Stimulated activated CD4-positive, alpha-beta T cell treated with anti-CD3 and anti-CD28 coated beads, Interleukin-4, amount 100 ng/mL, for 4 hours (primary cell): ENCODE measurements around the gene EPB41L5.
"Not testable (repeated sequence)": the region's sequence is repeated elsewhere in the genome, so short reads cannot be mapped to it uniquely, and the experiment has no call there.

Source experiments
- DNase-seq, 2 experiments: peaks; one replicate each; pipeline ENCODE4 v3.0.0-alpha.2; 2020

Gene EPB41L5

DNA sequence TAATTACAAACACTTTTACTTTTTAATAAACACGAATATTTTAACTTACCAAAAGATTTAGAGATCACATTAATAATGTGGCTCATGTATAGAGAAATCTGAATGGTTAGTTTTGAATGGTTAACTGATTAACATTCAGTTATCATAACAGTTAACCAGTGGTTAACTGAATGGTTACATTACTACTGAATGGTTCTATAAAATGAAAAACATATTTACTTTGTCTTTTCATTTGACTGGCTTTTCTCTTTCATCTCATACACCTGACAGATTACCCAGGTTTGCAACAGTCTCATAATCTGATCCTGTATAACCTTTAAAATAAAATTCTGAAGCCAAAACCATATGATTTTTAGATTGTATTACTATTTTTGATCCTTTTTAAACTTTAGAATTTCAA lies 91.9 kb downstream of the EPB41L5 start:
- no peak for DNase-seq

DNA sequence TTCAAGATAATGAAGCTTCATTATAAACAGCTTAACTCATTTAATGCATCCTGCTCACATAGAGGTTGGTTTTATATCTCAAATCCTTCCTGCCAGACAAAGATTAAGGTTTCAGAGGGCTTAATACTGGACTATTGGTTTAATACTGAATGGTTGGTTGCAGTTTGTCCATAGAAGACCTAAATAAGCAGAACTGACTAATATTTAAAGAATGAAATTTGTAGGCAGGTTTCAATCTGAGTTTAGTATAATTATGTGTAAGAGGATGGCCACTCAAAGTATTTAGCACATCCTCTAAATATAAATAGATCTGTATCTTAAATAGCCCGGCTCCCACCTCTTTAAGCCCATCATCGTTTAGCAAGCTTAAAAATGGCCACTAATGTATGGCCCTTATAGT lies 92.5 kb downstream of the EPB41L5 start:
- no peak for DNase-seq

DNA sequence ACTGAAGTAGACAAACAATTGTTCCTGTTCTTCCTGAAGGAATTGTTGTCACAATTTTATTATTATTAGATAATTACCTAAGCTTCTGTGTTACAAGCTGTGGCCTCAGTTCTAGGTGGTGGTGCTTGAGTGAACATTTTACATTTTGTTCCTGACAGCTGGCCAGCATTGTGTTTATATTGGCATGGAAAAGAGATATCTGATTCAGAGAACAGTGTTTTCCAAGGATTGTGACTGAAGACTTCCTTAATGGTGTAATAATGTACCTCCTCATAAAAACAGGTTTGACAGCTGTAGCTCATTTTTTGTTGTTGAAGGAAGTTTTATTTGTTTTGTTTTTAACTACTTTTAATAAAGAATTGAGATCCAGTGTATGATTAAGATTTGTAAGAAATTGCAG lies 95.2 kb downstream of the EPB41L5 start:
- DNase-seq: no peak

DNA sequence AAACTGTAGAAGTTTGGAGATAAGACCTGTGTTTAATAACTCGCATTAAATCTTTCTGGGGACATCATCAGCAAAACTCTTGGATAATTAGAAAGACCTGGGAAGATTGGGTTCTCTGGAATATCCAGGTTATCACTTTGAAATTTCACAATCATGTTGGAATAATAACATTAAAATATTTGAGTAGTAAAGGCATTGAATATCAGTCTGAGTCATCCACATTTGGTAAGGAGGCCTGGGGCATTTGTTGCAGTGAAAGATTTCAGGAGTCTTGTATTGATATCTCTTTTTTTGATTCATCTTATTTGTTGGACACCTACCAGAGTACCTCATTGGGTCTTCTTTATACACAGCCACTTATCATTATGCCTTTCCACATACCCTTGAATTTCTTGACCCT lies 95.9 kb downstream of the EPB41L5 start:
- no peak for DNase-seq

DNA sequence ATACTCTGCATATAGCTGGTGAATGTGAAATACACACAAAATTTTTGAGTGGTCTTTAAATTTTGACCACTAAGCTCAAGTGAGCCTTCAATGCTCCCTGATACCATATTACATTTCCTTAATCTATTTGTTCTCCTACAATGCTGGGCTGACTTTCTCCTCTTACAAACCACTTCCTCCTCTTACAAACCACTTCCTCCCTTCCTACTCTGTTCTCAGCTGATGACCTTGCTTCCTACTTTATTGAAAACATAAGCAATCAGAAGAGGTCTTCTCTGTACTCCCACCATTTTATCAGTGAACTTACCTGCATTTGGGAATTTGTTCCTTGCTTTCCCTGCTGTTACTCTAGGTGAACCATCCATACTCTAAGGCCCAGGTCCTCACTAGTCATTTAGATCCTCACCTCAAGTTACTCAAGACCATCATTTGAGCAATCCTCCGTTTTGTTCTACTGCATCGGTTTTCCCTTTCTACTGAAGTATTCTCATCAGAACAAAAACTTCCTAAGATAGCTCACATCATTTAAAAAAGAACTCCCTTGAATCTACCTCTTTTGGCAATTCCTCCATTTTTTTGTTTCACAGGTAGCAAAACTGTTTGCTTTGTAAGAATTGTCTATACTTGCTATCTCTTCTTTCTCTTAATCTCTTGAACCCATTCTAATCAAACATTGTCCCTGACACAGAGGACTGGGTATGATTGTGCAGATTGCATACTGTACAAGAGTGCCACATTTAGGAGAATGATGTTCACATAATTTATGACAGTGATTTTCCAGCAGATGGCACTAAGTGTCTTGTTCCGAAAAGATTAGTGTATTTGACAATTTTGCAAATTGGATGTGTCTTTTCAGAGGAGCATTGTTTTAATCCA lies 96.5 kb downstream of the EPB41L5 start:
- no peak for DNase-seq

DNA sequence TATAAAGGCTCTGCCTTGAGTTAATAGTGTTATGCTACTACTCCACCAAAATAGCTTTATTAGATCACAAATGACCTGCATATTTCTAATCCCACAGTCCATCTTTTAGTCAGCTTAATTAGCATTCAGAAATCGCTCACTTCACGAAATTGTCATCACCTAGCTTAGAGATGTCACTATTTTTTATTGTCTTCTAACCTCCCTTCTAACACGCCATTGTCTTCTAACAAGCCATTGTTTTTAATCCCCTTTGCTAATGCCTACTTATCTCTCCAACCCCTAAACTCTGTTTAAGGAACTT lies 97.1 kb downstream of the EPB41L5 start:
- DNase-seq: no peak

DNA sequence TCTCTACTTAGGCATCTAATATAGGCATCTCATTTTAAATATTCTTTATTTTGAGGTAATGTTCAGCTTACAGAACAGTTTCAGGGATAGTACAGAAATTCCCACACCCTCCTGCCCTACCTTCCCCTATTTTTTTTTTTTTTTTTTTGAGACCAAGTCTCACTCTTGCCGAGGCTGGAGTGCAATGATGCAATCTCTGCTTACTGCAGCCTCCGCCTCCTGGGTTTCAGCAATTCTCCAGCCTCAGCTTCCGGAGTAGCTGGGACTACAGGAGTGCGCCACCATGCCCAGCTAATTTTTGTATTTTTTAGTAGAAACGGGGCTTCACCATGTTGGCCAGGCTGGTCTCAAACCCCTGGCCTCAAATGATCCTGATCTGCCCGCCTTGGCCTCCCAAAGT lies 97.6 kb downstream of the EPB41L5 start:
- DNase-seq: no peak

DNA sequence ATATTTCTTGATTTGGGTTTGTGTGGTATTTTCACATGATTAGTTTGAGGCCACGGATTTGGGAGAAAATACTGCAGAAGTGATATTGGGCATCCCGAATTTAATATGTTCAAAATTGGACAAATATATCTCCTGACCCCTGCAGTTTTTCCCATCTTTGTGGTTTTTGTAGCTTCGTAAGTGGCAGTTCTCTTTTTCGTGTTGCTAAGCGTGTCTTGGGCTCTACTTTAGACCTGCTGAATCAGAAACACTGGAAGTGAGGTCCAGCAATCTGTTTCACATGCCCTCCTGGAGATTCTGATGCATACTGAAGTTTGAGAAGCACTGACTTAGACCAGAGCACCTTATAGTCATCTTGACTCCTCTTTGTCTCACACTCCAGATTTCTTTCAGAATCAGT lies 98.3 kb downstream of the EPB41L5 start:
- no peak for DNase-seq

DNA sequence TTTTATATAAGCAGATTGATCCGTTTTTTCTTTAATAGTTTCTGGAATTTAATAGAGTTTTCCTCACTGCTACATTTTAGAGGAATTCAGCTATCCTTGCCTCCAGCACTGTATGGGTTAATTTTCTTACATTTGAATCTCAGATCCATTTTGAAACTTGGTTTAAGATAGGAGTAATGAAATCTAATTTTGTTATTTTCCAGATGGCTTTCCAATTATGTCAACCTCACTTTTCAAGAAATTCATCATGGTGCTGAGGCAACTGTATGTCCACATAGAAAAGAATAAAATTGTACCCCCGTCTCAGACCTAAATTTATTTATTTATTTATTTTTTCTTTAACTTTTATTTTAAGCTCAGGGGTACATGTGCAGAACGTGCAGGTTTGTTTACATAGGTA lies 105.1 kb downstream of the EPB41L5 start:
- DNase-seq: no peak

DNA sequence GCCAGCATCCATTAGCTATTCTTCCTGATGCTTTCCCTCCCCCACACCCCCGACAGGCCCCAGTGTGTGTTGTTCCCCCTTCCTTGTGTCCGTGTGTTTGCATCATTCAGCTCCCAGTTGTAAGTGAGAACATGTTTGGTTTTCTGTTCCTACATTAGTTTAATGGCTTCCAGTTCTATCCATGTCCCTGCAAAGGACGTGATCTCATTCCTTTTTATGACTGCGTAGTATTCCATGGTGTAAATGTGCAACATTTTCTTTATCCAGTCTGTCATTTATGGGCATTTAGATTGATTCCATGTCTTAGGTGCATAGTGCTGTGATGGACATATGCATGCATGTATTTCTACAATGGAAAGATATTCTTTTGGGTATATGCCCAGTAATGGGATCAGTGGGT lies 105.6 kb downstream of the EPB41L5 start:
- no peak for DNase-seq

DNA sequence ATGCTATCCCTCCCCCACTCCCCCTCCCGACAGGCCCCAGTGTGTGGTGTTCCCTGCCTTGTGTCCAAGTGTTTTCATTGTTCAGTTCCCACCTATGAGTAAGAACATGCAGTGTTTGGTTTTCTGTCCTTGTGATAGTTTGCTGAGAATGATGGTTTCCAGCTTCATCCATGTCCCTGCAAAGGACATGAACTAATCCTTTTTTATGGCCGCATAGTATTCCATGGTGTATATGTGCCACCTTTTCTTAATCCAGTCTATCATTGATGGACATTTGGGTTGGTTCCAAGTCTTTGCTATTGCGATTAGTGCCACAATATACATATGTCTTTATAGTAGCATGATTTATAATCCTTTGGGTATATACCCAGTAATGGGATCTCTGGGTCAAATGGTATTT lies 108.5 kb downstream of the EPB41L5 start:
- DNase-seq: not testable (repeated sequence)

DNA sequence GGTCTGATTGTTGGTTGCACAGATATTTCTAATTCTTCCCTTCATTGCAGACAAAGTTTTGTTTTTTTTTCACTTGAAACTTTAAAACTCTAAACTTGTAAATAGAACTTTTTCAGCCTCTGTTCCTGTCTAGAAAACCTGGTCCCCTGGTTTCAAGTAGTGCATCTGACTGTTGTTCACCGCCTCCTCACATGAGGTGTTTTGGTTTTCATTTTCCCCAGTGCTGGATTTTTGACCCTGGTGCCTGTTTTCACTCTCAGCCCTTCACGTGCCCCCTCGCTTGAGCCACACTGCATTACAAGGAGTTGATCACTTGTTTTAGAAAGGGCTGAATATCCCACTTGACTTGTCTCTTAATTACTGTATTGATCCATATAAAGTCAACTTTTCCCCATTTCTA lies 110.2 kb downstream of the EPB41L5 start:
- no peak for DNase-seq

DNA sequence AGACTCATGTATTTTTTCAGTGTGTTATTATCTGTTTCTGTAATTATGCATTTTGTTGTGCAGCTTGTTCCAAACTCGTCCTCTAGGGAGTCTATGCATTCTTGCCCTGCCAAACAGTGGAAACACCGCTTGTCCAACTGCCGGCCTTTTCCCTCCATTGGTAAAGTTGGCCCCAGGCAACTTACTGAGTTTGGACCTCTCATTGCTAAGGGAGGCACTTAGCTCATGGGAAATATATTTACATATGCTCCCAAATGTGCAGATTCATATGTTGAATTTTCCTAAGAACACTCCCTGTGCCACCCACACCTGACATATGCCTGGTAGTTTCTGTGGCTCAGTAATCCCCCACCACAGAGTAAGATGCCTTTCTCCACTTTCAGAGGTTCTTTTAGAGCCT lies 112.3 kb downstream of the EPB41L5 start:
- no peak for DNase-seq

DNA sequence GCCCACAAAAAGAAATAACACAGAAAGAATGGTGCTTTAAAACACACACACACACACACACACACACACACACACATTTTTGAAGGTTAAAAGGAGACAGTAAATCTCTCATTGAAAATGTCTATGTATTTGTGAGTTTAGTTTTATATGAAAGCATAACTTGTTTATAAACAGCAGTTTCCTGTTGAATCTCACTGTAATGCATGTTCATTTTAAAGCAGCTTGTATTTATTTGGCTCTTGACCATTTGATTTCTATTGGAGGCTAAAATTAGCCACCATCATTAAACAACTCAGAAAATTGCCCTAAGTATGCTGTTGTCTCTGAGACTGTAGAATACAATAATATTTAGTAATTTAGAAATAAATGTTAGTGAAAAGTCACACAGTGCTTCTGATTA lies 115.3 kb downstream of the EPB41L5 start:
- DNase-seq: no peak

DNA sequence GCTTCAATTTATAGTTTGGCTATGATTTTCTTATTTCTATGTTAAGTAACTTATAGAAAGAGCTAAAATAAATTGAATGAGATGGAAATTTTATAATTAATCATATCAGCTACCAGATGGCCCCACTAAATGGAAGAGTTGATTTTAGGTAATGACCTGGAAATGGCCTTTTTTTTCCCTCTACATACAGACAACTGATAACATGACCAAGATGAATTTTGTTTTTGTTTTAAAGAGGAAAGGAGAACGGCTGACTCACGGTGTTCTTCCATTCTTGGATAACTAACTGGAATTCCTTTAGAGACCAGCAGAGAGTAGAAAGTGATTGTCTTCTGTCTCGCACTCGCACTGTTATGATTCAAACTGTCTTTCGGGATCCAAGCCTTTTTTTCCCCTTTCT lies 119.3 kb downstream of the EPB41L5 start:
- DNase-seq: no peak

DNA sequence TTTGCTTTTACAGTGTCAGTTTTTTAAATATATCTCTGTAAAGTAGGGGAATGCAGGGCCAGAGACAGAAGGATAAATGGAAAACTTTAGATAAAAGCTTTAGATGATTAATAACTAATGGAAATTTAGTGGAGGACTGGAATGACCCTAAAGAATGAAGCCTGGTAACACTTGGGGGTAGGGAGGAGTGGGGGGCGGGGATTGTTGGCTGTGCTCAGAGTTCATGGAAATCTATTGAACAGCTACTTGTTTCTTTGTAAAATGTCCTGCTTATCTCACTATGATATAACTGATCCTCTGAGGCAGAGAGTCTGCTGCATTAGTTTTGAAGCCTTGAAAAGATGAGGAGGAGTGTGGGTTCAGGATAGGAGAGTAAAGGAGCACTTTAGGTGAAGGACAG lies 119.8 kb downstream of the EPB41L5 start:
- no peak for DNase-seq

DNA sequence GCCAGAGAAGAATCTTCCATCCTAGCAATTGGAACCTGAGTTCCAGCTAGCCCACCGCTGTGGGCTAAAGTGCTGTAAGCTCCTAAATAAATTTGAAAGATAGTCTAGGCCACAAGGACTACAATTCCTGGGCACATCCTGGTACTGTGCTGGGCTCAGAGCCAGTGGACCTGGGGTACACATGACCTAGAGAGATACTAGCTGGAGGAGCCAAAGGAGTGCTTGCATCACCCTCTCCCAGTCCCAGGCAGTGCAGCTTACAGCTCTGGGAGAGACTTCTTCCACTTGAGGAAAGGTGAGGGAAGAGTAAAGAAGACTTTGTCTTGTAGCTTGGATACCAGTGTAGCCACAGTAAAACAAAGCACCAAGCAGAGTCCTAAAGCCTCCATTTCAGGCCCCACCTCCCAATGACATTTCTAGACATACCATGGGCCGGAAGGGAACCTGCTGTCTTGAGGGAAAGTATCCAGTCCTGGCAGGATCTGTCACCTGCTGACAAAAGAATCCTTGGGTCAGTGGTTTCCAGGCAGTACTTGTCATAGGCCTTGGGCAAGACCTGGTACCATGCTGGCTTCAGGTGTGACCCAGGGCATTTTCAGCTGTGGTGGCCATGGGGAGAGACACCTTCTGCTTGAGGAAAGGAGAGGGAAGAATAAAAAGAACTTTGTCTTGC lies 120.8 kb downstream of the EPB41L5 start:
- no peak for DNase-seq

DNA sequence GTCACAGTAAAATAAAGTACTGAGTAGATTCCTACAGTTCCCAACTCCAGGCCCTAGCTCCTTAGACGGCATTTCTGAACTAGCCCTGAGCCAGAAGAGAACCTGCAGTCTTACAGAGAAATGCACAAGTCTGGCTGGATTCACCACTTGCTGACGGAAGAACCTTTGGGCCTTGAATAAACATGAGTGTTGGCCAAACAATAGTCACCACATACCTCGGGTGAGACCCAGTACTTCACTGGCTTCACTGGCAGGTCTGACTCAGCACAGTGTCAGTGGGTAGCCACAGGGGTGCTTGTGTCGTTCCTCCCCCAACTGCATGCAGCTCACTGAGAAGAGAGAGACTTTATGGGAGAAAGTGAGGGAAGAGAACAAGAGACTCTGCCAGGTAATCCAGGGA lies 121.4 kb downstream of the EPB41L5 start:
- no peak for DNase-seq

DNA sequence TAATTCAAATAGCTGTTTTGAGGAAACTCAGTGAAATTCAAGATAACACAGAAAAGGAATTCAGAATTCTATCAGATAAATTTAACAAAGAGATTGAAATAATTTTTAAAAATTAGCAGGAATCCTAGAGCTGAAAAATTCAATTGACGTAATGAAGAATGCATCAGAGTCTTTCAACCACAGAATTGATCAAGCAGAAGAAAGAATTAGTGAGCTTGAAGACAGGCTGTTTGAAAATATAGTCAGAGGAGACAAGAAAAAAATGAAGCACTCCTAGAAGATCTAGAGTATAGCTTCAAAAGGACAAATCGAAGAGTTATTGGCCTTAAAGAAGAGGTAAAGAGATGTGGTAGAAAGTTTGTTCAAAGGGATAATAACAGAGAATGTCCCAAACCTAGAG lies 122.1 kb downstream of the EPB41L5 start:
- DNase-seq: not testable (repeated sequence)

DNA sequence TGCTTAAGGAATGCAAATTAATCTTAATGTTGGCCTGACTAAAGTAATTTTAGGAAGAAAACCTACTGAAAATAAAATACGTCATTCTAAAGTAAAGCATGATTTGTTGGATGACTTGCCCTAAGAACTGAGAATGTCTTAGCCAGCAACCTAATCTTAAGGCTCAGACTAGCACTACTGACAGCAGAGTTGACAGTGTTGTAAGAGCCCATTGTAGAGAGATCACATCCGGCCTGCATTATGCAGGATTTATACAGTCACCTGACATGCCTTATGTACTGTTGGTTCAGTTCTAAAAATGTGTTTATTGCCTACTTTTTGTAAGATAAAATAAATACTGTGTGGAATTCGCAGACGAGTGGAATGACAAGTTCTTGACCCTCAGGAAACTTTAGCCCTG lies 128.0 kb downstream of the EPB41L5 start:
- no peak for DNase-seq

DNA sequence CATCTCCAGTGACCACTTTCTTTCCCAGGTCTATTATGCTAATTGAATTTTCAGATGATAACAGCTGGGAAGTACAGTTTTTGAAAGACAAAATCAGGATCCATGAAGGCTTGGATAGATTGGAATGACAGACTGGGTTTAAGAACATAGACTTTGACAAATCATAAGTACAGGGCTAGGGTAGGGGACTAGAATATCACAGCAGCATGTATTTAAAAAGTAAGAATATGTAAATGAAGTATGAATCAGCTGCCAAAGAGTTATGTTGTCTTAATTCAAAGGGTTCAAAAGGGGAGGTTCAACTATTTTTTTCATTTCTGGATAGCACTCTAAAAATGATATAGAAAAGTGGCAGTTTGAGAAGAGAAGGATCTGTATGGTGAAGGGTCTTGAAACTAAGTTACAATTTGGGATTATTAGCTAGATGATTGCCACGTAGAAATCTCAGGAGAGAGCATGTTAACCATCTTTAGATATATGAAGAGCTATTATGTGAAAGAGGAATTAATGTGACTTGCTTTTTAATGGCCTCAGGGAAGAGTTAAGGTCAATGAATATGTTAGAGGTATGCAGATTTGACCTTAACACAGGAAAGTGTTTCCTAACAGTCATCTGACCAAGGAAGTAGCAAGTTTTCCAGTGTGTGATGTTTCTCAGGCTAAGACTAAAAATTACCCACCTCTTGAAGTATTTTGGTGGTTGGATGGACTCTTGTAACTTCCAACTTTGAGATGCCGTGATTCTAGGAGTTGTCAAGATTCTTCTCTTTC lies 128.6 kb downstream of the EPB41L5 start:
- no peak for DNase-seq

DNA sequence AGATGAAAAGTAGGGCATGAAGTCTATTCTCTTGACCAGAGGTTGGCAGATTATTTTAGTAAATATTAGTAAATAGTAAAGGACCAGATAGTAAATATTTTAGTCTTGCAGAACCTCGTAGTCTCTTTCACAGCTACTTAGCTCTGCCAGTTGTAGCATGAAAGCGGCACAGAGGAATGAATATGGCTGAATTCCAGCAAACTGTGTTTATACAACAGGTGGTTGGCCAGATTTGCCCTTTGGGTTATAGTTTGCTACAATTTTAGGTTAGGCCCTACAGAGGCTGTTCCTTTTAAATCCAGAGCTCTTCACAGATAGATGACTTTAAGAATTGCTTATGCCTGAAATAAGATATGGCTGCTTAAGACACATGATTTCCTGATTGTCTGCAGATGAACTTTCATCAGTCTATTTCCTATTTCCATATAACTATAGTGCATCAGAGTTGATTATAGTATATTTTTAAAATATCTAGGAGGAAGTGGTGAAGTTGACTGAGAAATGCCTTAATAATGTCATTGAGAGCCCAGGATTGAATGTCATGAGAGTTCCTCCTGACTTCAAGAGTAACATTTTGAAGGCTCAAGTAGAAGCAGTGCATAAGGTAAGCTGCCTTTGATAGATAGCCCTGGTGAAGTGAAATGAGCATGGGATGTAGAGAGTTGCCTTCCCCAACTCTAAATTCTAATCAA lies 129.8 kb downstream of the EPB41L5 start:
- no peak for DNase-seq

DNA sequence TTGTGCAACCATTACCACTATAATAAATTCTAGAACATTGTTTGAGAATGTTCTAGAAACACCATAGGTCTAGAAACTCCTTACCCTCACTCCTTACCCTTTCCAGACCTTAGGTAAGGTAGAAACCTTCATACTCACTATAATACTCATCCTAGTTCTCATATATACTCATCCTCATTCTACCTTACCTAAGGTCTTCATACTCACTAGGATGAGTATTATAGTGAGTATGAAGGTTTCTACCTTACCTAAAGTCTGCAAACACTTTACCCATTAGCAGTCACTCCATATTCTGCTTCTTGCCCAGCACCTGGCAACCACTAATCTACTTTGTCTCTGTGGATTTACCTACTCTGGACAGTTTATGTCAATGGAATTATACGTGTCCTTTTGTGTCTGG lies 135.4 kb downstream of the EPB41L5 start:
- no peak for DNase-seq
